Measurements from ENCODE around the gene PLCXD3.

- TF ChIP-seq, protein P1, sequence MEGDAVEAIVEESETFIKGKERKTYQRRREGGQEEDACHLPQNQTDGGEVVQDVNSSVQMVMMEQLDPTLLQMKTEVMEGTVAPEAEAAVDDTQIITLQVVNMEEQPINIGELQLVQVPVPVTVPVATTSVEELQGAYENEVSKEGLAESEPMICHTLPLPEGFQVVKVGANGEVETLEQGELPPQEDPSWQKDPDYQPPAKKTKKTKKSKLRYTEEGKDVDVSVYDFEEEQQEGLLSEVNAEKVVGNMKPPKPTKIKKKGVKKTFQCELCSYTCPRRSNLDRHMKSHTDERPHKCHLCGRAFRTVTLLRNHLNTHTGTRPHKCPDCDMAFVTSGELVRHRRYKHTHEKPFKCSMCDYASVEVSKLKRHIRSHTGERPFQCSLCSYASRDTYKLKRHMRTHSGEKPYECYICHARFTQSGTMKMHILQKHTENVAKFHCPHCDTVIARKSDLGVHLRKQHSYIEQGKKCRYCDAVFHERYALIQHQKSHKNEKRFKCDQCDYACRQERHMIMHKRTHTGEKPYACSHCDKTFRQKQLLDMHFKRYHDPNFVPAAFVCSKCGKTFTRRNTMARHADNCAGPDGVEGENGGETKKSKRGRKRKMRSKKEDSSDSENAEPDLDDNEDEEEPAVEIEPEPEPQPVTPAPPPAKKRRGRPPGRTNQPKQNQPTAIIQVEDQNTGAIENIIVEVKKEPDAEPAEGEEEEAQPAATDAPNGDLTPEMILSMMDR (conservative IDR thresholded peaks at IDR 0.05; ENCODE audit: low read depth, low read length), result no peak
- TF ChIP-seq RCOR1 (IDR thresholded peaks at IDR 0.05; ENCODE audit: insufficient replicate concordance, low read length) (no peak), POLR2A (IDR thresholded peaks at IDR 0.05; ENCODE audit: low read depth, low read length) (no peak), RAD21 (IDR thresholded peaks at IDR 0.05; ENCODE audit: low read length) (peak; percentile 27; the same call in 1 of the 2 replicates), MAFK (IDR thresholded peaks at IDR 0.05; ENCODE audit: low read depth, low read length) (no peak), CHD1 (IDR thresholded peaks at IDR 0.05; ENCODE audit: low read depth, low read length) (no peak), MXI1 (IDR thresholded peaks at IDR 0.05; ENCODE audit: borderline replicate concordance, low read depth, low read length) (no peak)
- TF ChIP-seq, protein P2, sequence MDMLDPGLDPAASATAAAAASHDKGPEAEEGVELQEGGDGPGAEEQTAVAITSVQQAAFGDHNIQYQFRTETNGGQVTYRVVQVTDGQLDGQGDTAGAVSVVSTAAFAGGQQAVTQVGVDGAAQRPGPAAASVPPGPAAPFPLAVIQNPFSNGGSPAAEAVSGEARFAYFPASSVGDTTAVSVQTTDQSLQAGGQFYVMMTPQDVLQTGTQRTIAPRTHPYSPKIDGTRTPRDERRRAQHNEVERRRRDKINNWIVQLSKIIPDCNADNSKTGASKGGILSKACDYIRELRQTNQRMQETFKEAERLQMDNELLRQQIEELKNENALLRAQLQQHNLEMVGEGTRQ (IDR thresholded peaks at IDR 0.05; ENCODE audit: low read depth, low read length), result no peak
Measured at GRCh38 chr5:41524174-41524573, 13.8 kb upstream of the PLCXD3 start.

Measured in IMR-90 (cell line).